Peyer's patch (tissue), 4 donors: ENCODE measurements around the gene NPEPL1.

Source experiments
- POLR2A ChIP-seq, 2 donors: fragments of 450-650 bp; IDR thresholded peaks; one replicate each; pipeline ENCODE4 v1.5.1; 2017; ENCODE audit warnings: antibody characterized with exemption in 2 of 2, mild to moderate bottlenecking in 2 of 2, moderate library complexity in 2 of 2
- TF ChIP-seq, protein P1 (sequence below), 6 experiments: fragments of 450-650 bp in 4 of 6; fragments of 200-600 bp in 2 of 6; sonication (generic) in 1 of 6; IDR thresholded peaks; one replicate each; pipeline ENCODE4 v1.5.1; 2017 to 2019; ENCODE audit warnings: antibody characterized with exemption in 6 of 6, mild to moderate bottlenecking in 3 of 6, moderate library complexity in 1 of 6

- TF ChIP-seq, protein P1, sequence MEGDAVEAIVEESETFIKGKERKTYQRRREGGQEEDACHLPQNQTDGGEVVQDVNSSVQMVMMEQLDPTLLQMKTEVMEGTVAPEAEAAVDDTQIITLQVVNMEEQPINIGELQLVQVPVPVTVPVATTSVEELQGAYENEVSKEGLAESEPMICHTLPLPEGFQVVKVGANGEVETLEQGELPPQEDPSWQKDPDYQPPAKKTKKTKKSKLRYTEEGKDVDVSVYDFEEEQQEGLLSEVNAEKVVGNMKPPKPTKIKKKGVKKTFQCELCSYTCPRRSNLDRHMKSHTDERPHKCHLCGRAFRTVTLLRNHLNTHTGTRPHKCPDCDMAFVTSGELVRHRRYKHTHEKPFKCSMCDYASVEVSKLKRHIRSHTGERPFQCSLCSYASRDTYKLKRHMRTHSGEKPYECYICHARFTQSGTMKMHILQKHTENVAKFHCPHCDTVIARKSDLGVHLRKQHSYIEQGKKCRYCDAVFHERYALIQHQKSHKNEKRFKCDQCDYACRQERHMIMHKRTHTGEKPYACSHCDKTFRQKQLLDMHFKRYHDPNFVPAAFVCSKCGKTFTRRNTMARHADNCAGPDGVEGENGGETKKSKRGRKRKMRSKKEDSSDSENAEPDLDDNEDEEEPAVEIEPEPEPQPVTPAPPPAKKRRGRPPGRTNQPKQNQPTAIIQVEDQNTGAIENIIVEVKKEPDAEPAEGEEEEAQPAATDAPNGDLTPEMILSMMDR (IDR thresholded peaks at IDR 0.05): no peak
- TF ChIP-seq POLR2A (IDR thresholded peaks at IDR 0.05): no peak
Measured at GRCh38 chr20:58745391-58745790, 52.8 kb downstream of the NPEPL1 start.
